GM12872 (cell line): ENCODE measurements around the gene ALKBH1.

Experiments used
- CTCF ChIP-seq: IDR thresholded peaks from 3 replicates; pipeline ENCODE4 v1.5.1; 2011; ENCODE audit warnings: low read depth, mild to moderate bottlenecking, low read length, moderate library complexity; ENCODE audit not compliant: insufficient read depth

Gene ALKBH1

DNA sequence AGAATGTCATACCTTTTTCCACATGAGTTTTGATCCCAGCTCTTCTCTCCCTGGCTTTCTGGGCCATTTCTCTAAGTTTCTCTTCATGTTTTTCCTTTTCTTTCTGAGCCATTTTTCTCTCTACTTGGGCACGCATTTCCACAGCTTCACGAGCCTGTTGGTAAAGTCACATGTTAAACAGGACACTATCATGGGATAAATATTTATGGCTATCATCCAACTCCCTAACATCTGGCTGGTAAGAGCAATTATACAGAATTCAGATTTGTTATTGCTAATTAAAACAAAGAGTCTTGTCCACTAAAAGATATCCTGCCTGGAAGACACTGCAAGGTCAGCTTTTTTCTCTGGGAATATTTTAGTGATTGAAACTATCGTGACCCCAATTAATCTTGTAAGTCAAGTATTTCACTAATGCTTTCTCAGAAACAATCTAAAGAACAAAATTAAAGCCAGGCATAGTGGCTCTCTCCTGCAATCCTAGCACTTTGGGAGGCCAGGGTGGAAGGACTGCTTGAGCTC is 23.2 kb upstream of the ALKBH1 start:
- no peak for TF ChIP-seq CTCF

DNA sequence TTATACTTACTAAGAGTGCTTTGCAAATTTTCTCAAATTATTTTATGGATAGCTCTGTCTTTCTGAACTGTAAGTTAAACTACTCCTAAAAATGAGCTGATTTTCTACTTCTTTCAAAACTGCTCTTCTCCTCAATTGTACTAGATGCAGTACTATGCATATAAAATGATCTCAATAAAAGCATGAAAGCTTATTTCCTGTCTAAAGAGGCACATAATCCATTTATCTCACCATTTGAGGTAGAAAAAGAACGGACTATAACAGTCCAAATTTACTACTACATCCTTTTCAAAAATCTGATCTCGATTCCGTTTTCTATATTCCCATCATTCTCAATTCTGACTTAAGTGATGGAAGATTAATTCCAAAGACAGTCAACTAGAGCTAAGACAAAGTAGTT is 14.5 kb upstream of the ALKBH1 start:
- no peak for TF ChIP-seq CTCF

GRCh38 chr14:77721437-77721836 is 13.6 kb upstream of the ALKBH1 start:
- no peak for TF ChIP-seq CTCF

GRCh38 chr14:77717608-77718305 is 9.9 kb upstream of the ALKBH1 start:
- TF ChIP-seq CTCF, result no peak

DNA sequence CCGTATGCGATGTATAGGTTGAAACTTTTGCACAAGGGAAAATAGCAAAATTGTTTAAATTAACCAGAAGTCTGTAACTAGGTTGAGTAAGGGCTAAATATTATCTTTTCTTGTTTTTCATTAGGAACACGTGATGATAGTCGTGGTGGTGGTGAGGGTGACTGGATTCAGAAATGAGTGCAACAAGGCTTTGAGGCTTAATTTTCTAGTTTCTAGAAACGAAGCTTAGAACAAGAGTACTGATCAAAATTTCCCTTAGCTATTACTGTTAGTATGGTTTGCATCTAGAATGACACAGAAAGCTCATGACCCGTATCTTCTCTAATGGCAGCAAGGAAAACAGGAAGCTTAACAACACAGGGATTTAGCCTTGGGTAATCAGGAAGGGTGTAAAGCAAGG is 7.1 kb upstream of the ALKBH1 start:
- TF ChIP-seq CTCF, result no peak

DNA sequence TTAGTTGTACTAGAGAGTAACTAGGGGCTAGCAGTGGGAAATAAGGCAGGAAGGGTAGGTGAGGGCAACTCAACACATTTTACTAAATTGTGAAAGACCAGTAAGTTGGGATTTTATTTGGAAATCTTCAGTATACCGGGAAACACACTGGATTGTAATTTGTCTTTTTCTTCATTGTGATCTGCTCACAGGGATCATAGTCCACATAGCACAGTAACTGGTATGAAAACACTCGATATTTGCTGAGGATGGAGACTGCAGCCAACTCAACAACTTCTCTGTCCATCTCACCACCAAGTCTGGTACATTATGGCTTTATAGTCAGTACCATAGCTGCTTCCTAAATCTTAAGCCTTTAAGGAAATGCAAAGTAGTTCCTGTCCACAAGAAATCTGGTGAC is 2.5 kb upstream of the ALKBH1 start:
- TF ChIP-seq CTCF, result no peak

- TF ChIP-seq CTCF, result no peak
Measured at GRCh38 chr14:77709412-77709811, 1.6 kb upstream of the ALKBH1 start.
